Fibroblast of the aortic adventitia (primary cell): ENCODE measurements around the gene LMX1B. TPM values are rescaled to one million over a fixed set of nuclear protein-coding genes. Genes with fewer than 3 reads are reported as not detected.

Source experiments
- DNase-seq: peaks from one replicate; pipeline ENCODE4 v3.0.0-alpha.2; 2010; ENCODE audit warnings: low read depth
- H3K4me3 ChIP-seq: 2 replicates; pipeline ENCODE4 v1.5.1; 2011; ENCODE audit warnings: low read depth, mild to moderate bottlenecking, control low read depth, low read length, moderate library complexity
- CTCF ChIP-seq: IDR thresholded peaks from 2 replicates; pipeline ENCODE4 v1.5.1; 2011; ENCODE audit warnings: mild to moderate bottlenecking, low read length, control low read depth, inconsistent platforms; ENCODE audit not compliant: insufficient read depth
- total RNA-seq: library from RNA; depleted of rRNA; stranded (reverse); fragments of >200 nt; gene quantifications from 2 replicates; pipeline ENCODE4 v1.2.3, GENCODE V29; 2012; ENCODE audit warnings: low replicate concordance

The LMX1B gene
- total RNA-seq, 1 donor = not detected

- H3K4me3 ChIP-seq = no peak overlapping the region
- TF ChIP-seq CTCF = no peak
- no peak for DNase-seq
These were observed 9.4 kb upstream of the LMX1B start for GRCh38 chr9:126604059-126605055.

- DNase-seq = no peak
- TF ChIP-seq CTCF = no peak
- no peak overlapping the region for H3K4me3 ChIP-seq
These were observed 7.8 kb upstream of the LMX1B start for GRCh38 chr9:126605792-126606482.

- DNase-seq = no peak
- no peak for TF ChIP-seq CTCF
- no peak overlapping the region for H3K4me3 ChIP-seq
These were observed 7.3 kb upstream of the LMX1B start for GRCh38 chr9:126606483-126606870.

GRCh38 chr9:126607086-126607485, 6.6 kb upstream of the LMX1B start:
- H3K4me3 ChIP-seq = no peak overlapping the region
- no peak for TF ChIP-seq CTCF
- DNase-seq = no peak

- no peak for TF ChIP-seq CTCF
- H3K4me3 ChIP-seq = no peak overlapping the region
- DNase-seq = no peak
These were observed 6.0 kb upstream of the LMX1B start for GRCh38 chr9:126607731-126608130.

- no peak overlapping the region for H3K4me3 ChIP-seq
- TF ChIP-seq CTCF = no peak
- DNase-seq = no peak
These were observed 5.2 kb upstream of the LMX1B start for GRCh38 chr9:126608551-126608950.
